ENCODE measurements around the gene TMPRSS13. TPM values are rescaled to one million over a fixed set of nuclear protein-coding genes. Genes with fewer than 3 reads are reported as not detected.
A peak's percentile ranks its signal among the peaks of the same experiment; 100 is the strongest.

The TMPRSS13 gene
- total RNA-seq, 1 experiment from 2014 or later, result 53.1 TPM

DNA sequence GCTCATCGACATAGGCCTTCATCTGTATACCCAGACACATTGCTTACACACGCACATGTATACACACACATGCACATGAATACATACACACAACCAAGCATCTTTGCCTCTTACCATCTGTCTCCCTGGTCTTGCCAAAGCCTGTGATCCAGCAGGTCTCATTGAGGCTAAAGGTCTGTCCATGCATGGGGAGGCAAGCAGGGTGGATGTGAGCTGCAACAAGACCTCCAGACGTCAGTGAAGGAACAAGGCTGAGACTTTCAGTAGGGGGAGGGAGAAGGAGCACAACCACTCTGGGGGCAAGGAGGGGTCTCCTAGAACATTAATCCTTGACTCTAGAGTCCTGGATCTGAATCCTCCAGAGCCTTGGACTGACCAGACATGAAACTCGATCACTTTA is 23.7 kb downstream of the TMPRSS13 start:
- no peak overlapping the region for H3K4me3 ChIP-seq (ENCODE audit: low read depth, low read length)
- ChIA-PET CTCF (no interaction called here), POLR2A (no interaction called here)
- H3K9me3 ChIP-seq, result no peaks in the 10 kb centered on the region
- TF ChIP-seq CTCF (IDR thresholded peaks at IDR 0.05; ENCODE audit: insufficient read depth in 1 of 2, low read depth in 1 of 2, low read length in 1 of 2, severe bottlenecking in 1 of 2, unreplicated experiment in 1 of 2), result no peak
- BruUV-seq (replicated peaks), result no TSS peak
- no peaks in the 10 kb centered on the region for H3K27me3 ChIP-seq (replicated peaks; ENCODE audit: control insufficient read depth, insufficient read depth, low read length)
- no peak overlapping the region for H3K4me3 Mint-ChIP-seq (ENCODE audit: unreplicated experiment)
- peaks cover 8% of the 10 kb centered on the region for H3K4me1 ChIP-seq
- no peaks in the 10 kb centered on the region for H3K36me3 ChIP-seq (ENCODE audit: control insufficient read depth, insufficient read depth, low read length)
- H3K36me3 Mint-ChIP-seq (ENCODE audit: insufficient read depth, unreplicated experiment), result no peaks in the 10 kb centered on the region
- H3K27me3 Mint-ChIP-seq (ENCODE audit: insufficient read depth, unreplicated experiment), result no peaks in the 10 kb centered on the region
- intact Hi-C loops (cut with micrococcal nuclease; ENCODE audit: unreplicated experiment), result no loop called here
- peaks cover 14% of the 10 kb centered on the region for H3K4me1 Mint-ChIP-seq (ENCODE audit: low read depth, unreplicated experiment)
- DNase-seq, result peak in 1 of 2 experiments; percentile 29
- H3K27ac Mint-ChIP-seq (ENCODE audit: unreplicated experiment), result peak overlapping the region; percentile 29
- H3K9me3 Mint-ChIP-seq (ENCODE audit: unreplicated experiment), result no peaks in the 10 kb centered on the region

- Histone ChIP-seq H3K36me3 (ENCODE audit: control insufficient read depth, insufficient read depth, low read length) (no peaks in the 10 kb centered on the region), H3K4me3 (ENCODE audit: low read depth, low read length) (no peak overlapping the region), H3K27me3 (replicated peaks; ENCODE audit: control insufficient read depth, insufficient read depth, low read length) (no peaks in the 10 kb centered on the region), H3K9me3 (no peaks in the 10 kb centered on the region), H3K4me1 (peaks cover 8% of the 10 kb centered on the region)
- Mint-ChIP-seq H3K27ac (ENCODE audit: unreplicated experiment) (no peak overlapping the region), H3K9me3 (ENCODE audit: unreplicated experiment) (no peaks in the 10 kb centered on the region), H3K27me3 (ENCODE audit: insufficient read depth, unreplicated experiment) (no peaks in the 10 kb centered on the region), H3K4me3 (ENCODE audit: unreplicated experiment) (no peak overlapping the region), H3K4me1 (ENCODE audit: low read depth, unreplicated experiment) (peaks cover 8% of the 10 kb centered on the region), H3K36me3 (ENCODE audit: insufficient read depth, unreplicated experiment) (no peaks in the 10 kb centered on the region)
- intact Hi-C loops (cut with micrococcal nuclease; ENCODE audit: unreplicated experiment), result loop anchor here (1.0 kb wide), 3 partner anchors 44 to 84 kb away; no protein-coding TSS in a partner anchor
- TF ChIP-seq CTCF (IDR thresholded peaks at IDR 0.05; ENCODE audit: insufficient read depth in 1 of 2, low read depth in 1 of 2, low read length in 1 of 2, severe bottlenecking in 1 of 2, unreplicated experiment in 1 of 2), result no peak
- POLR2A ChIA-PET, result no interaction called here
- no TSS peak for BruUV-seq (replicated peaks)
- peak in 1 of 2 experiments; percentile 35 for DNase-seq
- CTCF ChIA-PET, result interaction anchor here (0.7 to 1.5 kb wide), 4 partner anchors 43 to 85 kb away, joined by 3 to 23 read pairs (median 6); no protein-coding TSS in a partner anchor
These were observed 25.5 kb downstream of the TMPRSS13 start for GRCh38 chr11:117903505-117904382.

GRCh38 chr11:117902001-117902845 is 27.0 kb downstream of the TMPRSS13 start:
- POLR2A ChIA-PET, result no interaction called here
- CTCF ChIA-PET, result no interaction called here
- Mint-ChIP-seq H3K27me3 (ENCODE audit: insufficient read depth, unreplicated experiment) (no peaks in the 10 kb centered on the region), H3K27ac (ENCODE audit: unreplicated experiment) (no peak overlapping the region), H3K36me3 (ENCODE audit: insufficient read depth, unreplicated experiment) (no peaks in the 10 kb centered on the region), H3K4me1 (ENCODE audit: low read depth, unreplicated experiment) (no peaks in the 10 kb centered on the region), H3K4me3 (ENCODE audit: unreplicated experiment) (no peak overlapping the region), H3K9me3 (ENCODE audit: unreplicated experiment) (no peaks in the 10 kb centered on the region)
- no peaks in the 10 kb centered on the region for H3K9me3 ChIP-seq
- no peak overlapping the region for H3K4me3 ChIP-seq (ENCODE audit: low read depth, low read length)
- H3K36me3 ChIP-seq (ENCODE audit: control insufficient read depth, insufficient read depth, low read length), result no peaks in the 10 kb centered on the region
- no TSS peak for BruUV-seq (replicated peaks)
- intact Hi-C loops (cut with micrococcal nuclease; ENCODE audit: unreplicated experiment), result no loop called here
- H3K27me3 ChIP-seq (replicated peaks; ENCODE audit: control insufficient read depth, insufficient read depth, low read length), result no peaks in the 10 kb centered on the region
- H3K4me1 ChIP-seq, result no peaks in the 10 kb centered on the region
- no peak for TF ChIP-seq CTCF (IDR thresholded peaks at IDR 0.05; ENCODE audit: insufficient read depth in 1 of 2, low read depth in 1 of 2, low read length in 1 of 2, severe bottlenecking in 1 of 2, unreplicated experiment in 1 of 2)
- DNase-seq, result peak in 1 of 2 experiments; percentile 19

Data from Caco-2 (cell line).